ENCODE data around the gene SEPTIN10.

- no peak for TF ChIP-seq CTCF (IDR thresholded peaks at IDR 0.05; ENCODE audit: control extremely low read depth in 1 of 3, insufficient read depth in 1 of 3, low read depth in 1 of 3, low read length in 3 of 3)
- no peak for TF ChIP-seq CREB1 (IDR thresholded peaks at IDR 0.05)
- no peak for TF ChIP-seq SIN3A (conservative IDR thresholded peaks at IDR 0.05 in 1 of 2, IDR thresholded peaks at IDR 0.05 in 1 of 2; ENCODE audit: low read depth in 1 of 2, low read length in 2 of 2)
- TF ChIP-seq RXRA (IDR thresholded peaks at IDR 0.05; ENCODE audit: insufficient read depth, low read depth, low read length): no peak
- TF ChIP-seq EP300 (IDR thresholded peaks at IDR 0.05; ENCODE audit: borderline replicate concordance in 1 of 2, low read depth in 2 of 2, low read length in 2 of 2): no peak
- TF ChIP-seq BRCA1 (IDR thresholded peaks at IDR 0.05; ENCODE audit: low read depth, low read length): no peak
Observed at GRCh38 chr2:109549016-109549590, 64.7 kb downstream of the SEPTIN10 start.

Data from H1 (cell line).